HTR-8/SVneo (cell line): ENCODE data around the gene LRGUK.
"Not testable (repeated sequence)": the region's sequence is repeated elsewhere in the genome, so short reads cannot be mapped to it uniquely, and the experiment has no call there.

Experiments
- DNase-seq: peaks from one replicate; pipeline ENCODE4 v3.0.0; 2011; ENCODE audit warnings: low spot score, mixed read lengths; ENCODE audit not compliant: insufficient read length
- FAIRE-seq: peaks from 2 replicates; lab custom pipeline; 2011; peaks lifted over from hg19 to GRCh38; lab: Jason Lieb, UNC

Gene LRGUK

DNA sequence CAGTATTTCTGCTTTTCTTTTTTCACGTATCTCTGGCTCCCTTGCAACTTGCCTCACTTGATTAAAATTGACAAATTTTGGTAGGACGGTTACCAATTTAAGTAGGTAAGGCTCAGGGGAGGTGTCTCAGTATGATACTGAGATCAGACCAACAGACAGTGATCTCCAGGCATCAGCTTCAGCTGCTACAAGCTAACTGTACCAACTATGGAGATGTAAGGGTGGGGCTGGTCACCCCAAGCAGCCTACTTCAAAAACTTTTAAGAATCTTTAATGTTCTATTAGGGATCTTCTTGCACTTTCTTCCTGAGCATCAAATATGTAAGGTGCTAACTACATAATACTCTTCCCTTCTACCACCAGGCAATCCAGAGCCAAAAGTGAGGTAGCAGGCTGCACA is 162.7 kb downstream of the LRGUK start:
- no peak for FAIRE-seq
- no peak for DNase-seq

DNA sequence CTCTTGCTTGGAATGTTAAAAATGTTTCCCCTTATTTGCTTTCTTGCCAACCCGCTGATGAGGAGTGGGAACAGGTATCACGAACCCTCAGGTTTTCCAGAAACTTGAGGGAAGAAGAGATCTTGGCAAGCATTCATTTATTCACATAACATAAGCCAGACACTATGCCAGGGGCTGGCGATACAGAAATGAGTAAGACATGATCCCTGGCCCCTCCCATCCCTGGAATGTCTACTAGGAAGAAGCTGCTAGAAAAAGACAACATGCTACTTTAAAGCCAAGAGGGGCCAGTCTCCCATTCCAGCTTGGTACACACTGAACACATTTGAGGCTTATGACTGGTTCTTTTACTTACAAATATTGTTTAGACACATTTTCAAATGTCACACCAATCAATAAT is 163.1 kb downstream of the LRGUK start:
- DNase-seq (no peak), FAIRE-seq (no peak)

DNA sequence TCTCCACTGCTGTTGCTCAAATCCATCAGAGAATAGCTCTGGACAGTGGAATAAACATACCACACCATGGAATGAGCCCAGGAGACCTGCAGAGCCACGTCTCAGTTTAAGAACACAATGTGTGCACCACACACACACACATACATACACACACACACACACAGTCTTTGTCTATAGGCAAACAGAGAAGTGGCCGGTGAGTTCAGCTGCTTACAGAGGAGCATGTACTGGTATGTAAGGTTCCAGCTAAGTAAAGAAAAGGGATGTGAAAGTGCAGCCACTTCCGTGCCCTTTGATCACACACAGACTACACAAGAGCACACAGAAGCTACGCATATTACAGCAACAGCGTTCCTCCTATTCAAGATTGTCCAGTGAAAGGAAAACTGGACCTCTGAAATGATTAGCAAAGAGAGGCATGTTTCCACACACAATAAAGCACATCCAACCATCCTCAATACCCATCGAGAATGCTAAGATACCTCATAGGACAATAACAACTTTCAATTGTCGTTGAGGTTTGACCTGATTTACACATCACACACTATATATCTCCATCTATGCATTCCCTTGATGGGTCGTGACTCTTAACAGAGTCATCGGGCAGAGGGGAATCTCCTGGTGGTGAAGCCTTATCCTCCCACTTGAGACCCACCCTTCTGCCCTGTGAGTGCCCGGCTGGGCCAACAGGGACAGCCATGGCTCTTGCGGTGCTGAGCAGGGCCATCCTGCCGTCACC is 166.0 kb downstream of the LRGUK start:
- DNase-seq (no peak), FAIRE-seq (no peak)

DNA sequence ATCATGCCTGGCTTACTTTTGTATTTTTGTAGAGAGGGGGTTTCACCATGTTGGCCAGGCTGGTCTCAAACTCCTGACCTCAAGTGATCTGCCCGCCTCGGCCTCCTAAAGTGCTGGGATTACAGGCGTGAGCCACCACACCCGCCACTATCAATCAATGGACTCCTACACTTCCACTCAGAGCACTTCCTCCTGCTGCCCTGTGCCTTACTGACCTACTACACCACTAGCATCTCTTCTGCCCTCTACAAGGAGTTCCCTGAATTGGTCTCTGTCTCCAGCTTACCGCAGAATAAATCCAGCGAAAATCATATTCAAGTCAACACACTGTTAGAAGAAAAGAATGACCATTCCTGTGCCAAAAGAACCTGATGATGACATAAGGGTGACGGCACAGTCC is 168.8 kb downstream of the LRGUK start:
- not testable (repeated sequence) for DNase-seq

DNA sequence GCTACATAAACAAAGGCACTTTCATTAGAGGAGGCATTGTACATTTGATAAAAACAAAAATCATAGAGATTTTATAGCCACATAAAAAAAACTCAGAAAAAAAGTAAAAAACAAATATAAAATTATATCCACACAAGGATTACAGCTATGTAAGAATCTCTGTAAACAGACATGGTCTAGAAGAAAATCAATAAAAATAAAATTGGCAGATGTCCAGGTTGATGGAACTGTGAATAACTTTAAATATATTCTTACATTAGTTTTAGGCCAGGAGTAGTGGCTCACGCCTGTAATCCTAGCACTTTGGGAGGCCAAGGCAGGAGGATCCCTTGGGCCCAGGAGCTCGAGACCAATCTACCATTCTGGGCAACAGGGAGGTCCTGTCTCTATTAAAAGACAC is 170.3 kb downstream of the LRGUK start:
- no peak for DNase-seq
- no peak for FAIRE-seq

More for the DNA sequence above, 168.8 kb downstream of the LRGUK start:
- not testable (repeated sequence) for FAIRE-seq

DNA sequence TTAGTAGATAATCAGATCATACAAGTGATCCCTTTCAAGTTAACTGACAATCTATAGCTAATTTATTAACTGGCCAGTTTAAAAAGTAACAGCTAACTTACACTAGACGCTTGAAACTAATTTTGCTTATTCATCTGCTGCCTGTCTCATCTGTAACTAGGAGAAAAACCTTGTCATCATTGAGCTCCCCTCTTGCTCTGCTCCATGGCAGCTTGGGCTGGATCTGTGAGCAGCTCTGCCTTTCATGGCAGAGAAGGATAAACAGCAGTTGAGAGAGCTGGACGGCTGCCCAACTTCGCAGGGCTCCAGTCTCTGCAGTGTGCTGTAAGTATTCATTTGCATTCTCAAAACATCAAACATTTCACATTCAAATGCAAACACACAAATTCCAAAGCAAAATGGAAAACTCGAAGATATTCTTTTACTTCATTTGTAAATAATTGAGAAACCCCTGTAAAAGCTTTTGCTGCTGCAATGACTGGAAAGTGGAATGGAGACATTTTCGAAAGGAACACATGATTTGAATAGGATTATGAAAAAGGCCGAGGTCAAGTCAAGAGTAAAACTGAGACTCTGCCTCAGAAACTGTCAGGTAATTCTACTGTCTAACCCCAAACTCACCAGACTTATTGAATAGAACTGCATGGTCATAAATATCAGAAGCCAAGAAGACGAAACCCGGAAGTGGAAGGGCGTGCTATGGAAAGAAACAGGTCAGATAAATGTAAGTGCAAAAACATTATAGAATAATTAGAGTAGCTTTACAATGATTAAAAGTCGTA is 172.0 kb downstream of the LRGUK start:
- no peak for DNase-seq
- no peak for FAIRE-seq

DNA sequence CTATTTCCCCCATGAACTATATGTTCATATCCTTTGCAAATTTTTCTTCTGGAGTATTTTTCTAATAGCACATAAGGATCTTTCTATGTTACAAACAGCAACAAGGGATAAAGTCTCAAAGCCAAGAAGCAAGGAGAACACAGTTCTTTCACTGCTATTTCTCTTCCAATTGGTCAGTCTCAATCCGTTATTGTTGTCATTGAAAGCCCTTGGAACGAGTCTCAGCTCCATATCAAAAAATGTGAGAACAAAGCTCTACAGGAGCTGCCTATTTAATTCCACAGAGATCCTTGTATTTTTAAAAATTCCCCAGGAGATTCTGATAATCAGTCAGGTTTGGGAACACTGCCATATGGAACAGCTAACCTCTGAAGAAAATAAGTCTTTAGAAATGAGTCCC is 173.8 kb downstream of the LRGUK start:
- FAIRE-seq (no peak), DNase-seq (no peak)

DNA sequence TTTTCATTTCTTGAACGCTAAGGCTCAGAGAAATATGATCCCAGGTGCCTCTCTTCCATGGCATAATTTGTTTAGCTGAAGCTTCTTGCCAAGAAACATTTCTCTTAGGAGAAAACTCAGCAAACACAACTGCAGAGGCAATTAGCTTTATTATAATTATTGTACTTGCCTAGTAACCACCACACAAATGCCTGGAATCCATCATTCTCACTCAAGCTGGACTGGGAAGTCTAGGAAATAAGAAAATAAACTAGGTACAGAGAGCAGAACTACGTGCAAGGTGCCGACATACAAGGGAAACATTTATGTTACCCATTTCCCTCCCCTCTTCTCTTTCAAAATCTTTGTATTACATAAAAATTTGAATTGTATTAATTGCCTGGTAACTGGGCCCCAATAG is 174.5 kb downstream of the LRGUK start:
- DNase-seq: no peak
- FAIRE-seq: no peak

DNA sequence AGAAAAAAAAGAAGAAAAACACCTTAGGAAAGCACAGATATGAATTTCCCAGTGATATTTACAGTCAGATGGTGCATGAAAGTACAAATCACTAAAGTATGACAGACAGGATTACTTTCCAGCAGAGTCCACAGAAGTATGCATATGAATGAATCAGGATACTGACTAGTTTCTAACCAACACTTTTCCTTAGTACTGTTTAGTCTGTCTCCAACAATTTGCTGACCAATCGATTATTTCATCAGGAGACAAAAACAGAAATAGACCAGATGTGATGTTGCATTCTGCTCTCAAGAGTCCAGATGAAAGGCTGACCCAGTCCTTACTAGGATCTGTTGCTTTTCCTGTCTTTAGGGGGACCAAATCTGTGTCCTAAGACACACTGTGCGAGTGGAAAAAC is 175.0 kb downstream of the LRGUK start:
- no peak for FAIRE-seq

DNA sequence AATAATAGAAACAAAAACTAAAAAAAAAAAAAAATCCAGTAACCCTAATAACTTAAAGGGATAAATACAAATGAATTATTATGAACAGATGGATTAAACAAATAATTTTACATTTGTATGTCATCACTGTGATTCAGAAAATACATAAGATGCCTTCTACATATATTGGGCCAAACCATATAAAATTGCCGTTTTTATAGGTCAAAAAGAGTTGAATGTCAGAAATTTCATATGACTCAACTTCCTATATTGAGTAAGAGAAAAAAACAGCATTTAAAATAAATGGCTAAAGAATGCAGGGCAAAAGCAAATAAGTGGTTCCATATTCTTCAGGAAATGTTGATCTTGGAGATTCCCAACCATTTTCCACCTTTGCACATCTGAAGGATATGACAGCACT is 180.2 kb downstream of the LRGUK start:
- DNase-seq: no peak
- no peak for FAIRE-seq

More for the DNA sequence above, 175.0 kb downstream of the LRGUK start:
- no peak for DNase-seq

DNA sequence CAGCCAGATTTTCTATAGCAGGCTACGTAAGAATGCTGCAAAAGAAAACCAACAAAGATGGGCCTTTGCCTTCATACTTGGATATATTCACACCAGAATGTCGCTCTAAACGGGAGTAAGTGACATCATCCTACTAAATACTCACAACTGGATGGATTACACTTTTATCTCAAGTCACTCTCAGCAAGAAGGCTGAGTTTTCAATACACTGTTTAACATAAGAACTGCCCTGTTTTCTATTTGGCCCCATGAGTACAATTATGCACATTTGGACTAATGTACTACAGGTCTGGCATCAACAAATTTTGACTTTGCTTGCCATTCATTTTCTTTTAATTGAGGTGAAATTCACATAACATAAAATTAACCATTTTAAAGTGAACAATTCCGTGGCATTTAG is 181.4 kb downstream of the LRGUK start:
- no peak for FAIRE-seq
- DNase-seq: no peak

DNA sequence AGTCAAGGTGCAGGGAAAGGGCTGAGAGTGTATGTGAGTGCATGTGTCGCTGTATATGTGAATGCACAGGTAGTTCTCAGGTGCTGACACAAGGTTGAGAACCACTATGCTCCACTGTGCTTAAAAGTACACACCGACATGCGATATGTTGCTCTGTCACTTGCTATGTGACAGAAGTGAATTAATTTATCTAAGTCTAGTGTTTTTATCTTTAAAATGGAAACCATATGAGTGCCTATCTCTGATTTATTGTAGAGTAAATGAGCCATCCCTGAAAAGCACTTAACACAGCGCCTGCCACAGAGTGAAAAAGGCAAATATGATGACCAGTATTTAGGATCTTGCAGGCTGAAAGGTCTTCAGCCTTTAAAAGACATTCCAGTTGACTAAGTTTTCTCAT is 184.7 kb downstream of the LRGUK start:
- no peak for FAIRE-seq
- DNase-seq: no peak

DNA sequence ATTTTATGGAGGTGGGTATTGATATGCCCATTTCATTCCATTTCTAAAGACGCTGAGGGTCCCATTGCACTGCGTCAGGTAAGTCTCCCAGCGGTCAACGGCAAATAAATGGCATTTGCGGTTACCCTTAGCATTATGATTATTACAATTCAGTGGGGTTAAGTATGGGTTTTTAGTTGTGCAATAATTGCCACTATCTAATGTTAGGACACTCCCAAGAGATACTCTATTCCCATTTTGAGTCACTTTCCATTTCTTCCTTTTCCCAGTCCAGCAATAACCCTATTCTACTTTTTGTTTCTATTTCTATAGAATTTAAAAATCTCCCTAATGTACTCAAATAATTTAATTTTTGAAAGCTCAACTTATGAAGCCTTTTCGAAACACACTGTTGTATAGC is 185.6 kb downstream of the LRGUK start:
- no peak for FAIRE-seq
- DNase-seq: no peak

DNA sequence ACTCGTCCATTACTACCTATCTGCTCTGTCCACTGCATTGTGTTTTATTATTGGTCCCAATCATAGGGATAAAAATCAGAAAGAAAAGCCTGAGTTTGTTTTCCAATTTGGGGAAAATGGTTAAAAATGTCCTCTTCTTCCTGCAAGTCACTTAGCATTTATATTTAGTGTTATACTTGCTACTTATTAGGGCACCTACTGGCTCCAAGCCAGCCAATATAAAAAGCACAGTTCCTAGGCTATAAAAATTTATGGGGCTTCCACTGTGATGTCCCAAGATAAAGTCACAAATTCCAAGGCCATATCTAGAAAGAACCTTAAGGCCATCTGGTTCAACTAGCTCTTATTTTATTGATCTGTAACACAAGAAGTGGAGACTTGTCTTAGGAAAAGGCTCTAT is 186.4 kb downstream of the LRGUK start:
- no peak for DNase-seq

More for the DNA sequence above, 186.4 kb downstream of the LRGUK start:
- FAIRE-seq: no peak
